ENCODE data around the gene RBM33.
A peak's percentile ranks its signal among the peaks of the same experiment; 100 is the strongest.

RBM33 gene

DNA sequence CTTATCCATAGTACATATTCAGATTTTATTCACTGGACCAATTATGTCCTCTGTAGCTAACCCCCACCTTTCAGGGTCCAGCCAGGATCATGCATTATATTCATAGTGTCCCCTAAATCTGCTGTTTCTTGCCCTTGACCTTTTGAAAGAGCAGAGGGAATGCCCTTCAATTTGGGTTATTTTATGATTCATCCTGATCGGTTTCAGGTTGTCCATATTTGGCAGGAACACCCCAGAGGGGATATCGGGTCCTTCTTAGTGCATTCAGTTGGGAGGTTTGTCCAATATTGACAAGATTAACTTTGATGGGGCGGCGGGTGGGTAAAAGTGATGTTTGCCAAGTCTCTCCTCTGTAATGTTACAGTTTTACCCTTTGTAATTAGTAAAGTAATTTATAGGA, 106.9 kb downstream of the RBM33 start:
- no peak for DNase-seq

DNA sequence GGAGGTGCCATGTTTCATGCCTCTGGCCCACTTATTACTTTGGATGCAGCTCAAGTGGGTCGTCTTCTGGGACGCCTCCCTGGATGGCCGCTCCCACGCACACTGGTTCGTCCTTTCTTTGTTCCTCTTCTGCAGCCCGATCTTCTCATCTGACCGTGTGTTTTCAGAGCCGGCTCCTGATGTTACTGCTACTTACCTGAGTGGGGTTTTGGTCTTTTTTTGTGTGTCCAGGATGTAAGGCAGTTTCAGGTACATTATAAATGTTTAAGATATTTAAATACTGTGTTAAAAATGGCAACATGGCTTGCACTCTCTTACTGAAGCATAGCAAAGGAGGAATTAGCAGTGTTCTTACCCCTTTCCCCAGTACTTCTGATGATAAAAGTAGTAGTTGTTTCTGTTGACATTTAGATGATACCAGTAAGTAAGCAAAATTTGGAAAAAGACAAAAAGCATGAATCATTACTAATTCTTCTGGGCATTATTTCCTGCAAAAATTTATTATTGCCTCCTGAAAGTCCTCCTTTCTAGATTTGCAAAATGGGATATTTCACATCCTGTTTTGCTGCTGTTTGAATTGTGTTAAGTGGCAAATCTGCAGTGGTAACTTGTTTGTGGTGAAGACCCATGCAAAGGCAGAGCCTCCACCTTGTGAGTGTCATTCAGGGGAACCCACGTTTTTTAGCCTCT, 108.4 kb downstream of the RBM33 start:
- no peak for DNase-seq

DNA sequence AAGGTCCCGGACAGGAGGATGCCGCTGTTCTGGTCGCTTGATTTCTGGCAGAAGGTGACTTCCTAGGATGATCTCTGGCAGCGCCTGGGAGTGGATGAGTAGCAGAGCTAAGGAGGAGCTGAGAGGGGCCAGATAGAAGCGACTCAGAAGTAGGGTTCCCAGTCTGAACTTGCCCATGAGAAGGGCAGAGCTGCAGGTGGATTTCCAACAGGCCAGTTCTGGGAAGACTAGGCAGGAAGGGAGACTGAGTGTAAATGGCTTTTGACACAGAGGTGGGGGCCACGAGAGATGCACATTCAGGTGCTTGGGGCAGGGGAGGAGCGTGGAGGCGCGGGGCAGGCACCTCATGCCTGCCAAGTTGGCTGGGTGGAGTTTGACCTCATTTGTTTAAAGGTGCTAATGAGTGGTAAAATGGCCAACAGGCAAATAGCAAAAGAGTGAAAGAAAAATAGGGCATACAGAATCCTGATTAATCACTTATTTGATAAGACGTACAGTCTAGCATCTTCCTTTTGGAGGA, 109.0 kb downstream of the RBM33 start:
- DNase-seq, result no peak

DNA sequence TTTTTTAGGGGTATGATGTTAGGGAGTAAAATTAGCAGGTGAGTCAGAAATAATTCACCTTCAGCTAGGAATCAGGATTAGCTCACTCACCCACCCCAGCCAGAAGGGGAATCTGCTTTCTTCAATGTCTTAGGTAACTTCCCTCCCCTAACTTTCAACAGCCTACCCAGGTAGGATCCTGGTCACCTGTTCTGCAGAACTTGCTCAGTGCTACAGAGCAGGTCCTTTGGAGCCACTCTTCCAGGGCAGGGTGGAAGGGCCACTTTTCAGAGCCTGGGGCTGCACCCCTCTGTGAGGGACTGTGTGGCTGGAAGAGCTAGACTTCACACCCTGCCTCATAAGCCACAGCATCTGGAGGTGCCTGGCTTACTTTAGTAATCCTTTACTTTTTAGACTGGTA, 109.7 kb downstream of the RBM33 start:
- no peak for DNase-seq

DNA sequence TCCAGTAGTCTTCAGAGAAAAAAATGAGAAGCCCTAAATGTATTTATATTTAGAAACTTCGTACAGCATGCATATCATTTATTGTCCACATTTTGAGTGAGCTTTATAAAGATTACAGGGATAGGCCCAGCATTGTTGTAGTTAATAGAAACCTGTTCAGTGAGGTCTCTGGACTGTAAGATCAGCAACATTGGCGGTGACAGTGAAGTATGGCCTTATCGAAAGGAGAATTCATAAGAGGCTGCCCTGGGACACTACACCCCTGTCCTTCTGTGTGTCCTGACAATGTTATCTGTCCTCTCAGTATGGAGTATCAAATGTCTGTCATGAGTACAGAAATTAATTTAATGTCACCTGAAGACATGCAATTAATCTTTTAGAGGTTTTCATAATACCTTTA, 110.6 kb downstream of the RBM33 start:
- DNase-seq, result no peak

DNA sequence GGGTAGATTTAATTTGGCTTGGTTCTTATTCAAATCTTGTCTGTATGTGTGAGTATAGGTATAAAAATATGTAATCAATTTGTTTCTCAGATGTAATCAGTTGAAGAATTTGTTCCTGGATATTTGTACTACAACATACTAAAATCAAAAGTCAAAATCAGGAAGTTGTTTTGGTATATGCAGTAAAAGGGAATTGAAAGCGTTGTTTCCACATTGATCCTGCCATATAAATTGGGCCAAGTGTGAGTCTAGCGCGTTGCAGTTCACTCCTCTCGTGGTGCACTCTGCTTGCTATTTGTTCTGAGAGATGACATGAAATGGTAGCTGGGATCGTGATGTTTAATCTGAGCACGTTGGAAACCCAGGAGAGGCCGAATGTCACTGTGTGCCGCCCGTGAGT, 111.9 kb downstream of the RBM33 start:
- DNase-seq, result no peak

DNA sequence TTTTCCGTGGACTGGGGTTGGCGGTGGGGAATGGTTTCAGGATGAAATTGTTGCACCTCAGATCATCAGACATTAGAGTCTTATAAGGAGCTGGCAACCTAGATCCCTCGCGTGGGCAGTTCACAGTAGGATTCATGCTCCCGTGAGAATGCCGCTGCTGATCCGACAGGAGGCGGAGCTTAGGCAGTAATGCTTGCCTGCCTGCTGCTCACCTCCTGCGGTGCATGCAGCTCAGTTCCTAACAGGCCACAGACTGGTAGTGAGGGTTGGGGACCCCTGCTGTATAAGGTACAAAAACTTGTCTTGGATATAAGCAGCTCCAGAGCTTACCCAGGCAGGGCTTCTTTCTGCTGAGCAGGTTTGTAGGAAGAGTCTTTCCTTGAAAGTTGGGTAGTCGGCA, 113.9 kb downstream of the RBM33 start:
- DNase-seq, result no peak

DNA sequence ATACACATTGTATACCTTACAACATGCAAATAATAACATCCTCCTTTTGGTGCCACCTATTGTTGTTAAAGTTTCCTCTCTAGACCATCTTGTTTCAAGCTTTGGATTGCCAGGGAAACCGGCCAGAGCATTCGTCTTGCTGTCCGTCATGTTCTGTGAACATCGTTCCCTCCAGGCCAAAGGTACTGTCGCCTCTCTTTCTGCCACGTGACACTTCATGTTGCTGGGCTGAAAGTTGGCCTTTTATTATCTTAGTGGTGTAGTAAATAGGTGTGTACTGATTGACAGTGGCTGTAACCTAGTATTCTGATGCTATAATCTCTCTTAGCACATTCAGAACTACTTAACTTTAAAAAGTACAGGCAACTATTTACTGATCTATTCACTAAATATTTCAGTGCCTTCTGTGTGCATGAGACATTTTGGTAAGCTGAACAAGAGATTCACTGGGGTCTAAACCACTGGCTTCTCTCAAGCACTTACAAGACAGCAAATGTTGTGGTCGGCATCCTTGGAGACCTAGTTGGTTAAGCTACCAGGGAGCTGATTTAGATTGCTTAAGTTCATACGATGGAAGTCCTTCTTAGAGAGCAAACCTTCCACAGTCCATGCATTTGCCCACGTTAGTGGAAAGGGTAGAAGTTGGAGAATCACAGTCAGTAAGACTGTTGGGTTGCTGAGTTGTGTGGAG, 115.4 kb downstream of the RBM33 start:
- no peak for DNase-seq

DNA sequence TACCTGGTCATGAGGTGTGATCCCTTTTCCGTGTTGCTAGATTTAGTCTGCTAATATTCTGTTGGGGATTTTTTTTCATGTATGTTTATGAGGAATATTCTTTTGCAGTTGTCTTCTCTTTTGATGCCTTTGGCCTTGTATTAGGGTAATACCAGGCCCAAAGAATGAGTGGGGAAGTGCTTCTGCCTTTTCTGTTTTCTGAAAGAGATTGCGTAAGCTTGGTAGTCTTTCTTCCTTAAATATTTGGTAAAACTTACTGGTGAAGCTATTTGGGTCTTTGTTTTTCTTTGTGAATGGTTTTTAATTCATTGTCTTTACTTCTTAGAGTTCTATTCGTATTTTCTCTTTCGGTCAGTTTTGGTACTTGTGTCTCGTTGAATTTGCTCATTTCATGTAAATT, 116.7 kb downstream of the RBM33 start:
- no peak for DNase-seq

DNA sequence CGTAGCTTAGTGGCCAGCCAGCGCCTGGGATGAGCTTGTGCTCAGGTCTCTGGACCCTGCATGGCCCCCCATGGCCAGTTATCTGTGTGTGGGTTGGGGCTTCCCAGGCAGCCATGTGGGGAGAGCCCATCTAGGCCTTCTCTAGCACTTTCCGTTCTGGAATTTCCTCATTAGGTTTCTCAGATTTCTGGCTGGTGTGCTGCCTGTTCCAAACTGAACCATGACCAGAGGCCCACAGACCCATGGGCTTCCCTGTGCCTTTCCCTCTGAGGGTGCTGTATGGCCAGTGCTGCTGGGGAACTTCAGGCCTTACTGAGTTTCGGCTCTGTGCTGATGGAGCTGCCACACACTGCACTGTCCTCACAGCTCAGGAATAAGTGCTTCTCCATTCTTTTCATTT, 117.6 kb downstream of the RBM33 start:
- no peak for DNase-seq

DNA sequence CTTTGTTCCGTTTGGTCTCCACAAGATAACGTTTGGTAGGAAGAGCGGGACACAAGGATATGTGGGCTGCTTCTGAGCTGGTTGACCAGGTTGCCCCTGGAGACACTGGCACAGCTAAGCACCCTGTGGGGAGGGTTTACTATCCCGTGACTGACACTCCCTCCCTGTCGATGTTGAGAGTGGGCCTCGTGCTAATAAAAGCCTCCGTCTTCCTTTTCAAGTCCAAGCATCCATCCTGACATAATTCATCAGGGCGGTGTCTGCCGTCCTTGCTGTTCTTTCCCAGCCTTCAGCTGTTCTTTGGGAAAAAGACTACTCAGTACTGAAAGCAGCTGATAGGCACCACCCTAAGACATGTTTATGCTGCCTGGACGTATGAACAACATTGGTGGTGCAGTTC, 118.2 kb downstream of the RBM33 start:
- no peak for DNase-seq

DNA sequence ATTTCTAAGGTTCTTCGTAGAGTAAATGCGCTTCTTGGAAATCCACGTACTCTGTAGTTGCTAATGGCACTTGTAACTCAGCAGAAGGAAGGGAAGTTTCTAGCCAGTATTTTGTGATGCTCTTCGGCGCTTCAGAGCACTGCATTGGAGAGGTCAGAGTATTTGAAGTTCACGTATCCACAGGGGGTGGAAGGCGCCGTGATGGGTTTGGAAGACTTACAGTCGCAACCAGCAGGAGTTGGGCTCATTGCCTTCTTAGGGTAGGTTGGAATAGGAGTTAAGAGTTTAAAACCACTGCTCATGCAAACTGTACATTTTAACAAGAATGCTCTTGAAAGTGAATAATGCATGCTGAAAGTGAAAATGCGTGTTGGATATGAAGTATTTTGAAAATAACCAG, 118.7 kb downstream of the RBM33 start:
- DNase-seq, result no peak

DNA sequence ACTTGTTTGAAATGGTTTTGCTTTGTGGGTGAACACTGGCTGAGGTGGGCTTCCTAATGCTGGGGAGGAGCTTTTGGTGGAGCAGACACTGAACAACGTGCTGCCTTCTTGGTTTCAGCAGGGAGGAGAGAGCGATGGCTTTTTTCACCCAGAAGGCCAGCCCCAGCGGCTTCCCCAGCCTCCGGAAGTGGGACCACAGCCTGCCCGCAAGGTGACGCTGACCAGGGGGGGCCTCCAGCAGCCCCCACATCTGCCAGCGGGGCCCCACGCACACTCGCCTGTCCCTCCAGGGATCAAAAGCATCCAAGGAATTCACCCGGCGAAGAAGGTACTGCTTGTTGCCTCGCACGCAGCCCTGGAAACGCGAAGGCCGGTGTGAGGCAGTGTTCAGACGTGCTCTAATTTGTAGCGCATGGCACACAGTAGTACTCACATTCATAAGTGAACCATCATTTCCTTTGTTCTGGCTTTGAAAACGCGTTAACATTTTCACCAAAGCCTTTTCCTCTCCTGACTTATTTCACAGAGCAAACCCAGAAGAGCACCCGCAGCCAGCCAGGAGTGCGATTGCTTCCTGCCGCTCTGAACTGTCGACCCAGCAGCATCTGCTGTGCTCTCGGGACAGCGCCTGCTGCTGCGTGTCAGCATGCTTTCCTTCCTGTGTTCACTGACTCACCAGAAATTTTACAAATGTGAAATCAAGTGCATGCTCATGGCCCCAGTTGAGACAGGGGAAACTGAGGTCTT, 119.4 kb downstream of the RBM33 start:
- DNase-seq, result peak; percentile 71

DNA sequence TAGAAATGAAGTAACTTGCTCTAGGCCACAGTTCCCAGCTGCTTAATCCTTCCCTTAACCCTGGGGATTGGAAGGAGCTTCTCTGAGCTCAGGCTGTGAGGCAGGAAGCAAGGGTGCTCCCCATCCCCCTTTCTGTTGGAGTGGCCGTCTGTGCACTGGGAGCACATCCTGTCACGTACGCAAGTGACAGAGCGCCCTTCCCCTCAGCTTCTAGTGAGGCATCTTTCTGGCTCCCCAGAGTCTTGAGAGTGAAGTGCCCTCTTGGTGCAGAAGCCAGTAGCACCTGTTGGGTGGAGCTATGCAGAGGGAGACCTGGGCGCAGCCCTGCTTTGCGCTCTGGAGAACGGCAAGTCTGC, 120.0 kb downstream of the RBM33 start:
- peak; percentile 62 for DNase-seq

DNA sequence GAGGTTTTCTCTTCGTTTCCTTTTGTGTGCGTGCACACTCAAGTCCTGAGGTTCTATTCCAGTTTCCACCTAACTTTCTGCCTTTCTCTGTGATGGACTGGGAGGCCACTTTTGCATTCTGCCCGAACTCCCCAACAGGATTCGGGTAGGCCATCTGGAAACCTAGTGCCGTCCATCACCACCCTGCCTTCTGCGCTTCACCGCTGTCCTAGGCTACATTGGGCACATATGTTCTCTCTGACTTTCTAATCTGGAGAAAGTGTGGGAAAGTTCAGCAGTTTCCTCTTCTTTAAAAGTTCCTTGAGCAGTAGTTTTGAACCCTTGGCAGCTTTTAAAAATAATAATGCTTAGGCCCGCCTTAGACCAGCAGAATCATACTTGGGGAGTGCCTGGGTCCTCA, 121.0 kb downstream of the RBM33 start:
- no peak for DNase-seq

DNA sequence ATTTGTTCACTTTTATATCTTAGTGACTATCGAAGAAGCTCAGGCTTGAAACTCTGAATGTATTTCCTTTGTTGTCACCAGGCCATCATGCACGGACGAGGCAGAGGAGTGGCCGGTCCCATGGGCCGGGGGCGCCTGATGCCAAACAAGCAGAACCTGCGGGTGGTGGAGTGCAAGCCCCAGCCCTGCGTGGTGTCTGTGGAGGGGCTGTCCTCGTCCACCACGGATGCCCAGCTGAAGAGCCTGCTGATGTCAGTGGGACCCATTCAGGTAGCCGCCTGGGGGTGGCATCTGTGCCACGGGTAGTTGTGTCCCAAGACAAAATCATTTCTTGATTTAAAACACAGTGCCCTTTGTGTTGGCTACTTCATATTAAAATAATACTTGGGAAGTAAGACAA, 121.9 kb downstream of the RBM33 start:
- DNase-seq, result no peak

DNA sequence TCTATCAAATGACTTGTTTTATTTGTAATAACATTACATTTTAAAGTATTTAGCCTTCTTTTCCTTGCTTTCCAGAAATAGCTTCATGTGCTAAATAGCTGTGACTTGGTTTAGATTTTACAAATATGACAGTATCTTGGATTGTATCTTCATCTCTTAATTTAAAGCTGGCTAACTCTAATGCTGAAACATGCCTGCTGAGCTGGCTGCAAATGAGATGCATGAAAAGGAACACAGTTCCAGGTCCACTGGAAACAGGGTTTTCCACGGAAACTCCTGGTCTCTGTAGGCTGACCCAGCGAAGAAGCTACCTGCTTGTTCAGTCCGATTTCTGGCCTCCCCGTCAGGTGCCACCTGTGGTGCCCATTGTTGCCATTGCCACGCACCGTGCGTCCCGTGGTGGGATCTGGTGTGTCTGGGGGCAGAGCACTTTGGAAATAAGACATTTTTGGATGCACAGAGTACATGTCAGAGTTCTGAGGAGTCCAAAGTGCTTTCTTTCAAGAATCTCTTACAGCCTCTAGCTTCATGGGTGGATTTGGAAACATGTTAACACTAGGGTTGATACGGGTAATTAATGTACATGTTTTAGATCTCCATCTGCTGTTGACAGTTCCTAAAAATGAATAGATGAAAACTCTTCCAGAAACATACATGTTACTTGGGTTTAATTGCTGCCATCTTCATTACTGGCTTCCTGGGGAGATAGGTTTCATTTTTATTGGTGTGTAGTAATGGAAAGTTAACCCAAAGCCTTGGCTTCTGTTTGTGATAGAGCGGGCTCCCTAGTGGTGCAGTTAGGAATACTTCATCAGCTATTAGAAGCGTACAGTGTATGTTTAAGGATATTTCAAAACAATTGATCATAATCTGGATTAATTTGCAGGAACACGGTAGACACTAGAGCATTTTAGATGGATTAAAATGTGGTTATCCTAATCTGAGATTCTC, 122.8 kb downstream of the RBM33 start:
- DNase-seq, result no peak

DNA sequence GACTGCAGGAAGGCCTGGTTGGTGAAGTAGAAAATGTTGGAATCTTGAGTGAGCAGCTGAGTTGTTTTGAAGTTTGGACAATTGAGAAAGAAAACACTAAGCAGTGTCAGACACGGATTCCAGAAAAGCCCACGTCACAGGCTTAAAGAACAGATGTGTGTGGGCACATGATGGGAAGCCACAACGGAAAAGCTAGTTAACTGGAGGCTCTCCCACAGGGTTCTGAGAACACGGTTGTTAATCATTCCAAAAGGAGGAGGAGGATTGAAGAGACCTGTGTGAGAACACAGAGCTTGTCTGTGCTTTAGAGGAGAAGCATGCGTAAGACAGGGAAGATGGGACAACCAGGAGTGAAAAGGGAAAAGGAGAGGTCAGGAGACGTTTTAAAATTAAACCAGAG, 125.2 kb downstream of the RBM33 start:
- DNase-seq, result no peak

DNA sequence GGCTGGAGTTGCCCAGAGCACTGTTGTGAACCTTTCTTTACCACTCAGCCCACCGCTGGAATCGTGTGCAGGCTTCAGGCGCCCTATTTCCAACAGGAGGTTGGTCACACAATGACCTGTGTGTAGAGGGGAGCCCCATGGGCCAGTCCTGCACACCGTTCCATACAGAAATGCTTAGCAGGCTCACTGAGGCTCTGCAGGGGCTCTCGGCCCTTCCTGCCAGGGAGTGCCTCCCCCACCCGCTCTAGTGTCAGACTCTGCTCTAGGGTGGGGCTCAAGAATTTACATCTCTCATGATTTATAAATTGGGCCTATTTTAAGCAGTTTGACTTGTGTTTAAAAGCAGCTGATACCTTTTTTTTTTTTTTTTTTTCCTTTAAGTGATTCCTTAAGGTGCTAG, 125.8 kb downstream of the RBM33 start:
- DNase-seq, result no peak

DNA sequence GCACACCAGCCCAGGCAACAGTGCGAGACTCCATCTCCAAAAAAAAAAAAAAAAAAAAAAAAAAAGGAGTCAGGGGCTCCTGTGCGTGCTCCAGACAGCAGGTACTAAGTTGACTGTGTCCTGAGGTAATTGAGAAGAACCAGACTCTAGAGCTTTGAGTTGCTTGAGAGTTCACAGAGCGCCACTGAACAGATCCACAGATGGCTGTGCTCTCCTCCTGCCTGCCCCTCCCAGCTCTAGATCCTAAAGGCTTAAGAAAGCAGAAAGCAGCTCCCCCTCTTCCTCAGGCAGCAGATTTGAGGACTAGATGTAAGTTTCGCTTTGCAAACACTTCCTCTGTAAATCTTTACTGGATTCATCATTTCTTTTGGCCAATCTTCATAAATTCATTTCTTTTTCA, 129.1 kb downstream of the RBM33 start:
- DNase-seq, result no peak

DNA sequence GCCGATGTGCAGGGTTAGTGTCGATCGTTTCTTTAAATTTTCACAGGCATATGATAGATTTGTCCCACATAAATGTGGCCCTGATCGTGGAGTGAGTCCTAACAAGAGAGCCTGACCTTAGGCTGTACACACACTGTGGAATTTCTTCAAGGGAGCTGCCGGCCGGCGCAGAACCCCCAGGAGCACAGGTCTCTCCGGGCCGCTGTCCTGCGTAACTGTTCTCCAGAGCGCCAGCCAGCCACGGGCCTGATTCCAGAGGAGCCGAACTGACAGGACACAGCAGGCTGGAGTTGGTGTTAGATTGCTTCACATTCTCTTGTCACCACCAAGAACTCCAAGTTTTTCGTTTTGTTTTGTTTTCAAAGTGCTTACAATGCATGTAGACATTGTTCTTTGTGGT, 130.5 kb downstream of the RBM33 start:
- no peak for DNase-seq

DNA sequence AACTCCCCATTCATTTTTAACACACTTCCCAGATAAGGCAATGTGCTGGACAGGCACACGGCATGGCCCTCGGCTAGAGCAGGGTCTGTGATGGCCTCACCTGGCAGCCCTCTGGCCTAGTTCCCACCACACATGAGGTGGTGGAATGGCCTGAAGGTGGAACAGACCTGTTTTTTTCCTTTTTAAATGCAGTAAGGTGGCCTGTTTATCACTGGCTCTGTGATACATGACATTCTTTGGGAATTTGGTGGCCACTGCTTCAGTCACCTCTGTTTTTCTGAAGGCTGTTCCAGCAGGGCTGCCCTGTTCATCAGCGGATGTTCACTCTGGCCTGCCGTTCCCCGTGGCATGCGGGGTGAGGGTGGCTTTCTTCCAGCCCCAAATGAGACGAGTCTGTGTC, 131.2 kb downstream of the RBM33 start:
- DNase-seq, result no peak

DNA sequence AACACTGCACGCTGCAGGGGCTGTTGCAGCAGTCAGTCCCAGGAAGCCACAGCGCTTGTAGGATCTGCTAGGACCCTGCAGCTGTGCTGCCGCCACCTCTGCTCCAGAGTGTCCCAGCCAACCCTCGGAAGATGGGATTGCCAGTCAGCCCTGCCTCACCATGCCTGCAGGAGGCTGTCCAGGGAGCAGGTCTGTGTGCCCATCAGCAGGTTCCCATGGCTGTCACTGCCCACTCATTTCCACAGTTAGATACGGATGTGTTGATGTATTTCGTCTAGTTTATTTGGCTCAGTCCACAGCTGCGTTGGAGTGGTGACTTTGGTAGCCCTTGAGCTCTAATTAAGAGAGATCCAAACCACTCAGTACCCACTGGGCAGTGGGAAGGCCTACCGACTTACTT, 132.1 kb downstream of the RBM33 start:
- no peak for DNase-seq
